ENCODE data around the gene OXER1.

Gene OXER1

GRCh38 chr2:42764096-42764495, at the start of gene OXER1:
Gene OXER1 (minus strand): TSS chr2:42764135. CDS start chr2:42764062, 73 bp downstream.
- DNase-seq (ENCODE audit: low spot score): no peak

- DNase-seq (ENCODE audit: low spot score): no peak
Measured at GRCh38 chr2:42812899-42813479, 49.1 kb upstream of the OXER1 start.

GRCh38 chr2:42810971-42811811, 47.3 kb upstream of the OXER1 start:
- peak; percentile 69 for DNase-seq (ENCODE audit: low spot score)

- peak; percentile 89 for DNase-seq (ENCODE audit: low spot score)
Measured at GRCh38 chr2:42810121-42810970, 46.4 kb upstream of the OXER1 start.

- peak; percentile 81 for DNase-seq (ENCODE audit: low spot score)
Measured at GRCh38 chr2:42809819-42810120, 45.8 kb upstream of the OXER1 start.

- no peak for DNase-seq (ENCODE audit: low spot score)
Measured at GRCh38 chr2:42809131-42809818, 45.3 kb upstream of the OXER1 start.

GRCh38 chr2:42808301-42808700, 44.4 kb upstream of the OXER1 start:
- DNase-seq (ENCODE audit: low spot score): no peak

- DNase-seq (ENCODE audit: low spot score): no peak
Measured at GRCh38 chr2:42806786-42807185, 42.9 kb upstream of the OXER1 start.

- DNase-seq (ENCODE audit: low spot score): no peak
Measured at GRCh38 chr2:42804891-42805290, 41.0 kb upstream of the OXER1 start.

- no peak for DNase-seq (ENCODE audit: low spot score)
Measured at GRCh38 chr2:42804338-42804737, 40.4 kb upstream of the OXER1 start.

- no peak for DNase-seq (ENCODE audit: low spot score)
Measured at GRCh38 chr2:42802150-42802549, 38.2 kb upstream of the OXER1 start.

- DNase-seq (ENCODE audit: low spot score): no peak
Measured at GRCh38 chr2:42801381-42801780, 37.4 kb upstream of the OXER1 start.

GRCh38 chr2:42800981-42801380, 37.0 kb upstream of the OXER1 start:
- DNase-seq (ENCODE audit: low spot score): no peak

GRCh38 chr2:42800461-42800962, 36.6 kb upstream of the OXER1 start:
- no peak for DNase-seq (ENCODE audit: low spot score)

GRCh38 chr2:42799881-42800280, 35.9 kb upstream of the OXER1 start:
- no peak for DNase-seq (ENCODE audit: low spot score)

- DNase-seq (ENCODE audit: low spot score): no peak
Measured at GRCh38 chr2:42797281-42797680, 33.3 kb upstream of the OXER1 start.

GRCh38 chr2:42796427-42797248, 32.7 kb upstream of the OXER1 start:
- DNase-seq (ENCODE audit: low spot score): no peak

- DNase-seq (ENCODE audit: low spot score): no peak
Measured at GRCh38 chr2:42795841-42796301, 31.9 kb upstream of the OXER1 start.

- DNase-seq (ENCODE audit: low spot score): no peak
Measured at GRCh38 chr2:42795275-42795674, 31.3 kb upstream of the OXER1 start.

GRCh38 chr2:42794271-42795046, 30.5 kb upstream of the OXER1 start:
- peak; percentile 64 for DNase-seq (ENCODE audit: low spot score)

Data from iPS-NIHi11 (cell line).